Femur (tissue), 1 donor: ENCODE results near the gene MYO10.
A peak's percentile ranks its signal among the peaks of the same experiment; 100 is the strongest.
"Not testable (repeated sequence)": the region's sequence is repeated elsewhere in the genome, so short reads cannot be mapped to it uniquely, and the experiment has no call there.

Source experiments
- DNase-seq: peaks from one replicate; pipeline ENCODE4 v3.0.0-alpha.2; 2017

Gene MYO10

GRCh38 chr5:16737620-16738364 is 198.3 kb downstream of the MYO10 start:
- DNase-seq, result no peak

DNA sequence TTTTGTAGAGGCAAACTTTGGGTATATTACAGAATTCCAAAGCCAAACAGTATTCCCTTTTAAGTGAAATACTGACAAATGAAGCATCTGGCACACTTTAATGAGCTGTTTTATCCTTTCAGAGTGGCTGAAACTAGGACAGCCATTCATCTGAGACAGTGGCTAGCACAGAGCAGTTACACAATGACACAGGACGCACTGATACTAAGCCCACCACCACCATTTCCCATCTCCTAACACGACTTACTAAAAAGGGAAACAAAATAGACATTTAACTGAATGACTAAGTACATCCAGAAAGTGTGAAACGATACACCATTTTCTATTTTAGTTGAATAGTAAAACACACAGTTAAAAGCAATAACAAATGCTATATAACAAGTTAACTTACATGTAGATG is 198.9 kb downstream of the MYO10 start:
- DNase-seq, result no peak

GRCh38 chr5:16736158-16736995 is 199.7 kb downstream of the MYO10 start:
- no peak for DNase-seq

DNA sequence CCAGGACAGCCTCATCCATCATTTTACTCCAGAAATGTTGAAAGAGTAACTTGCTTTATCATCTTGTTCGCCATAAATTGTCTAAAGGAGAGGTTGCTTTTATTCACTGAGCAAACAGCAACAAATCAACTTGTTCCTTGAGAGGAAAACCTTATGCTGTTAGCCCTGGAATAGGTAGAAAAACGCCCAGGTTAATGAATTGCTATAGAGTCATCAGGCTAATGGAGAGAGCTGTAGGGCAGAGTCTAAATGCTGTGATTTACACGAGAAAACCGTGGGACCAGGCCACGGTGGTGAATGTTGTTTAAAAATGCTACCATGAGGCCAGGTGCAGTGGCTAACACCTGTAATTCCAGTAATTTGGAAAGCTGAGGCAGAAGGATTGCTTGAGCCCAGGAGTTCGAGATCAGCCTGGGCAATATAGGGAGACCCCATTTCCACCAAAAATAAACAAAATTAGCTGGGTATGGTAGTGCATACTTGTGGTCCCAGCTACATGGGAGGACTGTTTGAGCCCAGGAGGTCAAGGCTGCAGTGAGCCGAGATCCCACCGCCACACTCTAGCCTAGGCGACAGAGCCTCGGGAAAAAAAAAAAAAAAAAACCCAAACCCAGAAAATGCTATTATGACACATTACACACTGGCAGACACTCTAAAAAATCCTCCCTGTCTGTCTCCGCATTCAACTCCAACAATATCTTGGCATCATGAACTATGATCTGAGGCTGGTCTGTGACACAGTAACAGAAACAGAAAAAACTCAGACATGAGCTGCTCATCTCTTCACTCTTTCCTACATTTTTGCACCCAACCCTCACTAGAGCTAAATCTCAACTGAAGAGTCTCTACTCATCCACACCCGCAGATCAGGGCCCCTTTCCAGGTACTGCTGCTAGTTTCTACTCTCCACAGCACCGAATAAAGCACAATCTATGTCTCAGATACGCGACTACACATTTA is 200.7 kb downstream of the MYO10 start:
- DNase-seq, result no peak

DNA sequence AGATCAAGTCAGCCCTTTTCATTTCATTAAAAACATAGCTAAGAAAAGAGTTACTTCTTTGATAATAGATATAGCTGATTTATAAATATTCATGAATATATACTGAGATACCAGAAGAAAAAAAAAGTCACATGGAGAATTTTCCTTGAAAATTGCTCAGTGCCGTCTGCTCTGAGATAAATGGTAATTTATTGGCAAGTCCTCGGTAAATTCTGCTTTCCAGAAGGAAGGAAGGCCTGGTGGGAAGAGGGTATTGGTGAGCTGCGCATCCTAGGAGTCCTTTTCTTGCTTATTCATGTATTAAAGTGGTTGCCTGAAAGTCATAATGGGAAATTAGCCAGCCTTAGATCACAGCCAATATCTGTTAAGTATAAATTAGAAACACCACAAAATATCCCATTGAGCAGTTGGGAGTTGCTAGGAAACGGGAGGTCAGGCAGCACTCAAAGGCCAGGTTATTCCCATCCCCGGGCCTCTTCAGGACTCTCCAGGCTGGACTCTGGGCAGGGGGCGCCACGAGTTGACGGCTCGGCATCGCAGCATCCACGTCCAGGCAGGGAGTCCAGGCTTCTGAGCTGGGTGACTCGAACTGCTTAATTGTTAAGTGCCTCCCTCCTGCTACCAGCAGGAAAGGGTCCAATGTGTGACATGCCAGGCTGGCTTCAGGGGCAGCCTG is 202.6 kb downstream of the MYO10 start:
- DNase-seq, result no peak

- DNase-seq, result no peak
Observed at GRCh38 chr5:16732356-16732755, 203.7 kb downstream of the MYO10 start.

DNA sequence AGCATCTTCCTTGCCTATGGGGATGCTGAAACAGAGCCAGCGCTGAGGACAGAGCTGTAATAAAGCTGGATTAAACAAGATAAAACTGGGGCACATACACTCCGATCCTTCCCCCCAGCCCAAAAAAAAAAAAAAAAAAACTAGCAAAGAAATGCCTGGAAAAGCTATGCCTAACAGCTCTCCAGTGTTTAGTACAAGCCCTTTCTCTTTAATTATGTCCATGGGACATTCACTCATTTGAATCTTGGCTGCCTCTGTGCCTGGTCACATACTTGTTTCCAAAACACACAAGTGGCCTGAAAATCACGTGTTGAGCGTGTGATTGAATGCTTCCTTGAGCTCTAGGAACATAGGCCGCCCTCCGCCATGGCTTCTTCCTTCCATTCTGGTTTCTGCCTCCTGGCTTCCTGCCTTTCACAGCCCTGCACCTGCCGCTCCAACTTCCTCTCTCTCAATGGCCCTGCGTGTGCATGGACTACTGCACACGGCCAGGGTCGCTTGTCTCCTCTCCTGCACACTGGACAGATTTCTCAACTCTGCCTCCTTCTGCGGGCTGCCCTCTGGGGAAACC is 208.2 kb downstream of the MYO10 start:
- peak; percentile 67 for DNase-seq

DNA sequence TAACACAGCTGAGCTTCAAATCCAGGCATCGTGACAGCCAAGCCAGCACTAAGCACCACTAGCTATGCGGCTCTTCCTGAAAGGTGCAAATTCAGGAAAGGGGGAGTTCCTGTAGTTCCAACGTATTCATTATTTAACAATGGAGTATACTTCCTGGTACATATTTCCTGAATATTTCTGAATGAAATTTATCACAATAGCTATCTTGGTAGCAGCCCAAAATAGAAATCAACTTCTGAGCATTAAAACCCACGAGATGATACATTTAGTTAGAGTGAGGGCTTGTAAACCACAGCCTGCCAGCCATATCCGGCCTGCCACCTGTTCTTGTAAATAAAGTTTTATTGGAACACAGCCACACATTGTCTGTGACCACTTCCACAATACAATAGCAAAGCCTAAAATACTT is 209.5 kb downstream of the MYO10 start:
- no peak for DNase-seq

DNA sequence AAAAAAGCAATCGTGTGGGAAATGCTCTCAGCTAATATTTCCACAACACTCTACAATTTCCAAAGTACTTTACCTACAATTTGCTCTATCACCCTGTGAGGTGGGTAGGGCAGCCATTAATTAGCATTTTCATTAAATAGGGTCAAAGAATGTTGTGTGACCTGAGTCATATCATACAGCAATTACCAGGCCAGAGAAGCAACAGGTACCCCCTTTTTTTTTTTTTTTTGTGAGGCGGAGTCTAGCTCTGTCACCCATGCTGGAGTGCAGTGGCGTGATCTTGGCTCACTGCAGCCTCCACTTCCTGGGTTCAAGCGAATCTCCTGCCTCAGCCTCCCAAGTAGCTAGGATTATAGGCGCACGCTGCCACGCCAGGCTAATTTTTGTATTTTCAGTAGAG is 210.5 kb downstream of the MYO10 start:
- DNase-seq, result no peak

DNA sequence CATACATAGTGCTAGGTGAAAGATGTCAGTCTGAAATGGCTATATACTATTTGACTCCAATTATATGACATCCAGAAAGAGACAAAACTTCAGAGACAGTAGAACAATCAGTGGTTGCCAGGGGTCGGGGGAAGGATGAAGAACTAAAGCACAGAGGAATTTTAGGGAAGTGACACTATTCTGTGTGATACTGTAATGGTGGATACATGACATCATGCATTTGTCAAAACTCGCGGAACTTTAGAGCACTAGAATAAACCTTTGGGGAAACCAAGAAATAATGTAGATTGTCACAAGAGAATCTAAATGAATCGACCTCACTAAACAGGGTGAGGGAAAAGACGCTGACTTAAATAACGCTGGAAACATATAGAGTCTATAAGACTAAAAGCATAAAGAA is 212.3 kb downstream of the MYO10 start:
- no peak for DNase-seq

DNA sequence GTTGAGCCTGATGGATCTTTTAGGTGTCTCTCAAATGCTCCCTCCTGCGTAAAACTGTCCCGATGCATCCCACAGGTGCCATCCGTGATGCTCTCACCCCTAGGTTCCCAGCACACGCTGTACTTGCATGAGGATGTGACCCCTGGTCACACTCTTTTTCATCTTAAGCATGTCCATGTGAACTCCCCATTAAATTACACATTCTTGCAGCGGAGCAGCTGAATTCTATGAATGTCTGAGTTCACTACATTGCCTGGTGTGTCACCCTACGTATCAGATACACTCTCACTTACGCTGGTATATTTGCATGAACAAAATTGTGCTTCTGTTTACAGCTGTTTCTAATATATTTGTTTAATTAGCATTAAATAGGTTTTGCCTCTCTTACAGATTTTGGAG is 214.0 kb downstream of the MYO10 start:
- no peak for DNase-seq

DNA sequence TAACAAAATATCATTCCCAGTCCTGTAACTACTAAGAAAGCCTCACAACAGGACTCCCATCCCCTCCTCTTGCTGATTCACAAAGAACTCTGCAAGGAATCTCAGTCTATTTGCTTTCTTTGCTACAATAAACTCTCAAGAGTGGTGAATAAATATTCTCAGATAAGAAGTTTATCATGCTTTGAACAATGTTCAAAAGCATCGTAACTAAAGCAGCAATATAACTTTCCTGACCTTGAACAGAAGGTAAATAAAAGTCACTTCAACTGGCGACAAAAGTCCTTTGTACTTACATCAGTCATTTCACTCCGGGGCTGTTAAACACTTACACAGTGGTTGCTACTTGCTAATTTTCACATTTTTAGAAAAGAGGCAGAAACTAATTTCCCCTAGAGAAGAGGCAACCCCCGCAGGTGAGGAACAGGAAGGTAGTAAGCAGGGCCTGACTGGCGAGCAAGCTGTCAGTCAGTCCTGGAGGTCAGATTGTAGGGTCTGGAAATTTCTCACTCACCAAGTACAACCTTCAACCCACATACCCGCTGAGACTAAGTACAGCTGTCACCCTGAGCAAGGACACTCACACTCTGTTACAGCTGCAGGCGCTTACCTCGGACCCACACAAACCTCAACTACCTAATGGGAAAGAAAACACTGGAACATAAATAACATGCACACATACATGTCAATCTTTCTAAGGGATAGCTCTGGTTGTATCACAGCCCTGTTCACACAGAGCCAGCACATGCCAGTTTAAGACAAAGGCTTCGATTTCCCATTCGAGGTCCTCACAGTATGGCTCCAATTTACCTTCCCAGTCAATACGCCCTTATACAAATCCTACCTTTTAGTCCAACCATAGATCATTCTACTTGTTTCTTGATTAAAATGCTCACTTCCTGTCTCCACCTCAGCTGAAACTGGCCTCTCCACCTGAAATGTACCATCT is 214.7 kb downstream of the MYO10 start:
- DNase-seq, result no peak

DNA sequence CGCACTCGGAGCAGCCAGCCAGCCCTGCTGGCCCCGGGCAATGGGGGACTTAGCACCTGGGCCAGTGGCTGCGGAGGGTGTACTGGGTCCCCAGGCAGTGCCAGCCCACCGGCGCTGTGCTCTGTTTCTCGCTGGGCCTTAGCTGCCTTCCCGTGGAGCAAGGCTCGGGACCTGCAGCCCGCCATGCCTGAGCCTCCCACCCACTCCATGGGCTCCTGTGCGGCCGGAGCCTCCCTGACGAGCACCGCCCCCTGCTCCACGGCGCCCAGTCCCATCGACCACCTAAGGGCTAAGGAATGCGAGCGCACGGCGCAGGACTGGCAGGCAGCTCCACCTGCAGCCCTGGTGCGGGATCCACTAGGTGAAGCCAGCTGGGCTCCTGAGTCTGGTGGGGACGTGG is 218.1 kb downstream of the MYO10 start:
- DNase-seq, result not testable (repeated sequence)

DNA sequence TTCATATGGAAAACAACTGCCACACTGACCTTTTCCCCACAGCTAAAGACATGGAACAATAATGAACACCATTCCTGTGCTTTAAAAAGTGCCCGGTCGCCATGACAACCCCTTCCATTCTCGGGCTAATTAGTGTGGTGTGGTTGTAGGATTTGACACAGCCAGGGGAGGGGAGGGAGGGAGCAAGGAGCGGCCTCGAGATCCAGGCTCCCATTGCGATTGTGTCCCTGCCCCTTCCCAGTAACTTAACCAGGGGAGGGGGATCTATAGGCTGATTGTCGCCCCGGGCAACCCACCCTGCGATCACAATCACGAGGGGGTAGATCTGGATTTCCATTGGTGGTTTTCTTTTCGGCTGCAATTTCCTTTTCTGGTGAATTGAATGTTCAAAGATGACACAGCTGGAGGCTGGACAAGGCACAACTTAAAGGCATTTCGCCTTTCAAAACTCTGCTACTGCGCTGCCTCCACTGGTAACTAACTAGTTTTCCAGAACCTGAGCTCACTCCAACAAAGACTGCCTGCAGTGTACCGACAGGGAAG is 222.6 kb downstream of the MYO10 start:
- peak; percentile 64 for DNase-seq

GRCh38 chr5:16712620-16713019 is 223.5 kb downstream of the MYO10 start:
- no peak for DNase-seq

DNA sequence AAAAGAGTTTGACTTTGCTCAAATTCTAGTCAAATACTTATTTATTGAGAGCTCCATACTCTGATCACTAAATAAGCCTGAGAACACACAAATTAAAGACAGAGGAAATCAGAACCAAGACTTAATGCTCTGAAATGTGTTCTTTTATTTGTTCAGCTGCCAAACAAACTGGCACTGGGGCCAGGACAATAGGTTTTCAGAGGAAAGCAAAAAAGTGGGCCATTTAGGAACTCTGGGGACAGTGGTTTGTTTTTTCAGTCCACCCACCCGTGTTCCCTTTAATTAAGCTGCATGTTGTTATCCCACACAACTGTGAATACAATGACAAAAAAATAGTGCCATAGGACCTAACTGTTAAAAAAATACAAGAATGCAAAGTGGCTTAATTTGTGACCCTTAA is 223.9 kb downstream of the MYO10 start:
- no peak for DNase-seq

- no peak for DNase-seq
Observed at GRCh38 chr5:16709691-16710433, 226.2 kb downstream of the MYO10 start.

DNA sequence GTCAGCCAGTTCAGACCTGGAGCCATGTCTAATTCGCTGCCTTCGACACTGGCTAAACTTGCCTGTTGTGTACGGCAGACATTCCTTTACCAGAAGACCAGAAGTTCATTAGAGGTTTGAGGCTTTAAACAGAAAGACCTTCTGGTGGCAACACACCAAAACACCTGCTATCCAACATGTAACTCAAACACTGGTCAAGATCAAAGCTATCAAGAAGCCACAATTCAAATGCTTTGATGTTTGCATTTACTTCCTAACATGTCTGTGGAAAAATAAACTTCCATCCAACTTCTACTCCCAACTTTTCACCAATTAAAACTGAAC is 228.3 kb downstream of the MYO10 start:
- no peak for DNase-seq

- no peak for DNase-seq
Observed at GRCh38 chr5:16707168-16707868, 228.8 kb downstream of the MYO10 start.
